Progenitor cell of endocrine pancreas (in vitro differentiated cells): ENCODE data around the gene SPATA31C1. TPM values are rescaled to one million over a fixed set of nuclear protein-coding genes. Genes with fewer than 3 reads are reported as not detected.

ENCODE experiments used
- DNase-seq: peaks from one replicate; pipeline ENCODE4 v3.0.0; 2021; ENCODE audit warnings: low spot score; ENCODE audit not compliant: unreplicated experiment
- H3K27ac Mint-ChIP-seq: 2 replicates; pipeline ENCODE4 v1.8.0; 2021; ENCODE audit warnings: mild to moderate bottlenecking, moderate library complexity, mixed read lengths
- H3K27me3 Mint-ChIP-seq: 2 replicates; pipeline ENCODE4 v1.8.0; 2021; ENCODE audit warnings: mixed read lengths
- H3K36me3 Mint-ChIP-seq: 2 replicates; pipeline ENCODE4 v1.8.0; 2022; ENCODE audit warnings: mixed read lengths; ENCODE audit not compliant: insufficient read depth
- H3K4me1 Mint-ChIP-seq: 2 replicates; pipeline ENCODE4 v1.8.0; 2021; ENCODE audit warnings: low read depth, mixed read lengths
- H3K4me3 Mint-ChIP-seq: 2 replicates; pipeline ENCODE4 v1.8.0; 2021; ENCODE audit warnings: low read depth, mild to moderate bottlenecking, moderate library complexity, mixed read lengths
- H3K9me3 Mint-ChIP-seq: 2 replicates; pipeline ENCODE4 v1.8.0; 2021; ENCODE audit warnings: low read depth, mixed read lengths
- total RNA-seq: library from RNA; stranded (reverse); gene quantifications from 2 replicates; pipeline ENCODE4 v1.2.1, GENCODE V29; 2021
- TF ChIP-seq, protein P1 (sequence below): fragments of 200-600 bp; sonication (generic); IDR thresholded peaks from one replicate; pipeline ENCODE4 v1.5.0; 2021; ENCODE audit warnings: antibody characterized with exemption, mild to moderate bottlenecking; ENCODE audit not compliant: unreplicated experiment

The SPATA31C1 gene
- total RNA-seq, 1 donor from 2014 or later: not detected

DNA sequence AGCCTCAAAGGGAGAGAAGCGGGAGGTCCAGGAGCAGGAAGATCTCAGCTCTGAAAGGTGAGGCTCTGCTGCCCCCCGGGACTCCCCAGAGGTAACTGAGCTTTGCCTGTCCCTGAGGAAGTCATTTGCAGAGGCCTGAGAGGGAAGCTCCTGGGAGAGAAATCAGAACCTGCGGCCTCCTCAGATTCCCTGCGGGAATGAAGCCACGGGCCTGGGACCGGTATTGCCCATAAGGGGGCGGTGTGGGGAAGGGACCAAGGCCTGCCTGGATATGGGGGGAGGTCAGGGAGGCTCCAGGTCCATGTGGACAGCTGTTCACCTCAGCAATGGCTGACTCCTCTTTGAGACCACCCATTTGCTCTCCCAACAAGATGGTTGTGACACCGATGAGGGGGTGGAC lies 33.8 kb upstream of the SPATA31C1 start:
- Mint-ChIP-seq H3K4me3 (no peak overlapping the region), H3K4me1 (no peaks in the 10 kb centered on the region), H3K9me3 (no peaks in the 10 kb centered on the region), H3K27ac (no peak overlapping the region), H3K27me3 (peaks cover 2% of the 10 kb centered on the region), H3K36me3 (no peaks in the 10 kb centered on the region)
- DNase-seq: no peak
- TF ChIP-seq, protein P1, sequence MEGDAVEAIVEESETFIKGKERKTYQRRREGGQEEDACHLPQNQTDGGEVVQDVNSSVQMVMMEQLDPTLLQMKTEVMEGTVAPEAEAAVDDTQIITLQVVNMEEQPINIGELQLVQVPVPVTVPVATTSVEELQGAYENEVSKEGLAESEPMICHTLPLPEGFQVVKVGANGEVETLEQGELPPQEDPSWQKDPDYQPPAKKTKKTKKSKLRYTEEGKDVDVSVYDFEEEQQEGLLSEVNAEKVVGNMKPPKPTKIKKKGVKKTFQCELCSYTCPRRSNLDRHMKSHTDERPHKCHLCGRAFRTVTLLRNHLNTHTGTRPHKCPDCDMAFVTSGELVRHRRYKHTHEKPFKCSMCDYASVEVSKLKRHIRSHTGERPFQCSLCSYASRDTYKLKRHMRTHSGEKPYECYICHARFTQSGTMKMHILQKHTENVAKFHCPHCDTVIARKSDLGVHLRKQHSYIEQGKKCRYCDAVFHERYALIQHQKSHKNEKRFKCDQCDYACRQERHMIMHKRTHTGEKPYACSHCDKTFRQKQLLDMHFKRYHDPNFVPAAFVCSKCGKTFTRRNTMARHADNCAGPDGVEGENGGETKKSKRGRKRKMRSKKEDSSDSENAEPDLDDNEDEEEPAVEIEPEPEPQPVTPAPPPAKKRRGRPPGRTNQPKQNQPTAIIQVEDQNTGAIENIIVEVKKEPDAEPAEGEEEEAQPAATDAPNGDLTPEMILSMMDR: peak; percentile 29

DNA sequence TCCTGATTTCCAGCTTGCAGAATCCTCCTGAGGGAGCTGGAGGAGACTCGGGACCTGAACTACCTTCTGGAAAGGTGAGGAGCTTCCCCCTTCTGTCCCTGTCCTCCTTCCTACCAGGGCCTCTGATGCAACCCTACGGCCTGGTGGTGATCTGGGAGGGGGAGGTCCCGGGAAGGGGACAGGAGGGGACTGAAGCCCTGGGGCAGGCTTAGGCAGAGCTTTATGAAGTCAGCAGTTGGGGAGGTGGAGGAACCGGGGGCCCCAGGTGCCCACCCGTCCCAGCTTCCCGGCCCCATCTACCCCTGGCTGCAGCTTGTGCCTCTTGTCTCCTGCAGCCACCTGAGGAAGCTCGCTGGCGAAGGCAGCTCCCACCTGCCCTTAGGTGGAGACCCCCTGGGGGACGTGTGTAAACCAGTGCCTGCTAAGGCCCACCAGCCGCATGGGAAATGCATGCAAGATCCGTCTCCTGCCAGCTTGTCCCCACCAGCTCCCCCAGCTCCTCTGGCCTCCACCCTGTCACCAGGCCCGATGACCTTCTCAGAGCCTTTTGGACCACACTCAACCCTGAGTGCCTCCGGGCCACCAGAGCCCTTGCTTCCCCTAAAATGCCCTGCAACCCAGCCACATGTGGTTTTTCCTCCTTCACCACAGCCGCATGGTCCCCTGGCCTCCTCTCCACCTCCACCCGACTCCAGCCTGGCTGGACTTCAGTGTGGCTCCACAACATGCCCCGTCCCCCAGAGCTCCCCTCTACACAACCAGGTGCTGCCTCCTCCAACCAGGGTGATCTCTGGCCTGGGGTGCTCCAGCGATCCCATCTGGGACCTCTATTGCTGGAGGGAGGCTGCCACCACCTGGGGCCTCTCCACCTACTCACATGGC lies 32.9 kb upstream of the SPATA31C1 start:
- Mint-ChIP-seq H3K36me3 (no peaks in the 10 kb centered on the region), H3K27me3 (peaks cover 2% of the 10 kb centered on the region), H3K4me1 (no peaks in the 10 kb centered on the region), H3K9me3 (no peaks in the 10 kb centered on the region), H3K27ac (no peak overlapping the region), H3K4me3 (no peak overlapping the region)
- DNase-seq: no peak
- TF ChIP-seq, protein P1: no peak

DNA sequence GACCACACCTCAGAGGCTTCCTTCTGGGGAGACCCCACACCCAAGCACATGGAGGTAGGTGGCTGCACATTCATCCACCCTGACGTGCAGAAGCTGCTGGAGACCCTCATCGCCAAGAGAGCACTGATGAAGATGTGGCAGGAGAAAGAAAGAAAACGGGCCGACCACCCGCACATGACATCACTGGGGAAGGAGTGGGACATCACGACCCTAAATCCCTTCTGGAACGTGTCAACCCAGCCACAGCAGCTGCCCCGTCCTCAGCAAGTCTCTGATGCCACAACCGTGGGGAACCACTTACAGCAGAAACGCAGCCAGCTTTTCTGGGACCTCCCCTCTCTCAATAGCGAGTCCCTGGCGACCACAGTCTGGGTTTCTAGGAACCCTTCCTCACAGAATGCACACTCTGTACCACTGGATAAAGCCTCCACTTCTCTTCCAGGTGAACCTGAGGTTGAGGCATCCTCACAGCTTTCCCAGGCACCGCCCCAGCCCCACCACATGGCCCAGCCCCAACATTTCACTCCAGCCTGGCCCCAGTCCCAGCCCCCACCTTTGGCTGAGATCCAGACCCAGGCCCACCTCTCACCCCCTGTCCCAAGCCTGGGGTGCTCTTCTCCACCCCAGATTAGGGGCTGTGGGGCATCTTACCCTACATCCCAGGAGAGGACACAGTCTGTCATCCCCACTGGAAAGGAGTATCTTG lies 32.1 kb upstream of the SPATA31C1 start:
- Mint-ChIP-seq H3K4me1 (no peaks in the 10 kb centered on the region), H3K9me3 (no peaks in the 10 kb centered on the region), H3K27me3 (peaks cover 2% of the 10 kb centered on the region), H3K36me3 (no peaks in the 10 kb centered on the region), H3K27ac (no peak overlapping the region), H3K4me3 (no peak overlapping the region)
- TF ChIP-seq, protein P1: no peak
- no peak for DNase-seq

DNA sequence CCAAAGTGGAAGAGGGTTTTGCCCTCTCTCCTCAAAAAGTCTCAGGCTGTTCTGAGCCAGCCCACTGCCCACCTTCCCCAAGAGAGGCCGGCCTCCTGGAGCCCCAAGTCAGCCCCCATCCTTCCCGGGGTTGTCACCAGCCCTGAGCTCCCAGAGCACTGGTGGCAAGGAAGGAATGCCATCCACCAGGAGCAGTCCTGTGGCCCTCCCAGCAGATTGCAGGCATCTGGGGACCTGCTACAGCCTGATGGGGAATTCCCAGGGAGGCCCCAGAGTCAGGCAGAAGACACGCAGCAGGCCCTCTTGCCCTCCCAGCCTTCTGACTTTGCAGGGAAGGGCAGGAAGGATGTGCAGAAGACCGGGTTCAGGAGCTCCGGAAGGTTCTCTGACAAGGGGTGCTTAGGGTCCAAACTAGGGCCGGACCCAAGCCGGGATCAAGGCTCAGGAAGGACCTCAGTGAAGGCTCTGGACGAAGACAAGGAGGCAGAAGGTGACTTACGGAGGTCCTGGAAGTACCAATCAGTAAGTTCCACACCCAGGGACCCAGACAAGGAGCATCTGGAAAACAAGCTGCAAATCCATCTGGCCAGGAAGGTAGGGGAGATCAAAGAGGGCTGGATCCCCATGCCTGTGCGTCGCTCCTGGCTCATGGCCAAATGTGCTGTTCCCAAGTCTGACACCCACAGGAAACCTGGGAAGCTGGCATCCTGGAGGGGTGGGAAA lies 31.4 kb upstream of the SPATA31C1 start:
- H3K9me3 Mint-ChIP-seq: no peaks in the 10 kb centered on the region
- H3K36me3 Mint-ChIP-seq: no peaks in the 10 kb centered on the region
- TF ChIP-seq, protein P1: no peak
- no peaks in the 10 kb centered on the region for H3K4me1 Mint-ChIP-seq
- no peak overlapping the region for H3K4me3 Mint-ChIP-seq
- no peak overlapping the region for H3K27ac Mint-ChIP-seq
- H3K27me3 Mint-ChIP-seq: peaks cover 2% of the 10 kb centered on the region
- DNase-seq: no peak

DNA sequence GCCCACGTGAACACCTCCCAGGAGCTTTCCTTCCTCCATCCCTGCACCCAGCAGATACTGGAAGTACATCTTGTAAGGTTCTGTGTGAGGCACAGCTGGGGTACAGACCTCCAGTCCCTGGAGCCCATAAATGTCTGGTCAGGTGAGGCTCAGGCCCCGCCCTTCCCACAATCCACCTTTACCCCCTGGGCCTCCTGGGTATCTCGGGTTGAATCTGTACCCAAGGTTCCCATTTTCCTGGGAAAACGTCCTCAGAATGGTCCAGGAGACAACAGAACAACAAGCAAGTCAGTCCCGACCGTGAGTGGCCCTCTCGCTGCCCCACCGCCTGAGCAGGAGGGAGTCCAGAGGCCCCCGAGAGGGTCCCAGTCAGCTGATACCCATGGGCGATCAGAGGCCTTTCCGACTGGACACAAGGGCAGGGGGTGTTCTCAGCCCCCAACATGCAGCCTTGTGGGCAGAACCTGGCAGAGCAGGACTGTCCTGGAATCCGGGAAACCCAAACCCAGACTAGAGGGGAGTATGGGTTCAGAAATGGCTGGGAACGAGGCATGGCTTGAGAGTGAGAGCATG lies 30.7 kb upstream of the SPATA31C1 start:
- Mint-ChIP-seq H3K4me3 (no peak overlapping the region), H3K9me3 (no peaks in the 10 kb centered on the region), H3K27ac (no peak overlapping the region), H3K27me3 (peaks cover 2% of the 10 kb centered on the region), H3K36me3 (no peaks in the 10 kb centered on the region), H3K4me1 (no peaks in the 10 kb centered on the region)
- TF ChIP-seq, protein P1: no peak
- no peak for DNase-seq
